GM19023 (cell line): ENCODE data around the gene GRK6.

ENCODE experiments used
- ATAC-seq: cut with Tn5 transposase; IDR thresholded peaks from one replicate; pipeline ENCODE4 v1.9.1; 2021; ENCODE audit warnings: mild to moderate bottlenecking, moderate library complexity; ENCODE audit not compliant: unreplicated experiment

GRK6 gene

GRCh38 chr5:177426566-177427210 lies at the start of gene GRK6:
GRK6 (plus strand) TSS chr5:177426676; CDS start chr5:177426846, 170 bp downstream.
- peak; percentile 5 for ATAC-seq

GRCh38 chr5:177377851-177378776 lies 48.4 kb upstream of the GRK6 start:
- ATAC-seq, result no peak

GRCh38 chr5:177378884-177379883 lies 47.3 kb upstream of the GRK6 start:
- peak; percentile 64 for ATAC-seq

GRCh38 chr5:177380805-177381126 lies 45.7 kb upstream of the GRK6 start:
- ATAC-seq, result no peak

- ATAC-seq, result no peak
Observed at GRCh38 chr5:177382423-177383029, 44.0 kb upstream of the GRK6 start.

- no peak for ATAC-seq
Observed at GRCh38 chr5:177383181-177383580, 43.3 kb upstream of the GRK6 start.

- no peak for ATAC-seq
Observed at GRCh38 chr5:177384134-177384533, 42.3 kb upstream of the GRK6 start, which contains the start of gene SLC34A1. SLC34A1 (plus strand) TSS chr5:177384434; CDS start chr5:177385742, 1,308 bp downstream.

- ATAC-seq, result no peak
Observed at GRCh38 chr5:177385720-177386119, 40.8 kb upstream of the GRK6 start.

GRCh38 chr5:177386542-177386941 lies 39.9 kb upstream of the GRK6 start:
- ATAC-seq, result no peak

- ATAC-seq, result no peak
Observed at GRCh38 chr5:177387405-177387804, 39.1 kb upstream of the GRK6 start.

- ATAC-seq, result no peak
Observed at GRCh38 chr5:177388521-177389052, 37.9 kb upstream of the GRK6 start.

- ATAC-seq, result peak; percentile 46
Observed at GRCh38 chr5:177389241-177390169, 37.0 kb upstream of the GRK6 start.

- ATAC-seq, result peak; percentile 58
Observed at GRCh38 chr5:177390363-177391300, 35.8 kb upstream of the GRK6 start.

- no peak for ATAC-seq
Observed at GRCh38 chr5:177392765-177393164, 33.7 kb upstream of the GRK6 start.

GRCh38 chr5:177393206-177393765 lies 33.2 kb upstream of the GRK6 start:
- ATAC-seq, result no peak

GRCh38 chr5:177393990-177394389 lies 32.5 kb upstream of the GRK6 start:
- no peak for ATAC-seq

- ATAC-seq, result no peak
Observed at GRCh38 chr5:177396078-177396477, 30.4 kb upstream of the GRK6 start.

- no peak for ATAC-seq
Observed at GRCh38 chr5:177396807-177397206, 29.7 kb upstream of the GRK6 start.
